ENCODE data around the gene MFSD11.

The MFSD11 gene

DNA sequence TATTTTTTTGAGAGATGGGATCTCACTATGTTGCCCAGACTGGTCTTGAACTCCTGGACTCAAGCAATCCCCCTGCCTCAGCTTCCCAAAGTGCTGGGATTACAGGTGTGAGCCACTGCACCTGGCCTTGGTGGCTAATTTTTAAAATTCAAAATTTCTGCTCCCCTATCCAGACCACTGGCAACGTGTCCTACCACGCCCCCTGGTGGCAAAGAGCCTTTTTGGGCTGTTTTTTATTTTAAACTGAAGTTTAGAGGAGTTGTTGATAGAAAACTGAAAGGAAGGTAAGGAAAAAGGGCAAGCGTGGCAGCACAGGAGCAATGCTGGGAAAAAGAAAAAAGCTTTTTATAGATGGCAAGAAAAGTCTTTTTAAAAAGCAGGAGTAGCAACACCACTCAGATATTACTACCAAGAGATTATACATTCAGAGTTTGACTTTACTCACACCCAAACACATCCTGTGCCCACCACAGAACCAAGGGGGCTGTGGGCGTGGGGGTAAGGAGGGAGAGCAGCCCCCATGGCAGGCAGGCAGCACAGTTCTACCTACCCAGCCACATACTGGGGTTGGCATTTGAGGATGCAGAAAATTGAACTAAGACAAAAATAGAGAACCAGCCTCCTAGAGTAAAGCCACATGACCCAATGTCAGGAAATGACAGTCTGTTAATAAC lies 23.0 kb upstream of the MFSD11 start:
- in situ Hi-C loops (cut with HindIII; ENCODE audit: low sequenced_read_pairs), result no loop called here
- H3K4me3 ChIP-seq (ENCODE audit: low read depth, low read length), result no peak overlapping the region
- TF ChIP-seq, protein P1, sequence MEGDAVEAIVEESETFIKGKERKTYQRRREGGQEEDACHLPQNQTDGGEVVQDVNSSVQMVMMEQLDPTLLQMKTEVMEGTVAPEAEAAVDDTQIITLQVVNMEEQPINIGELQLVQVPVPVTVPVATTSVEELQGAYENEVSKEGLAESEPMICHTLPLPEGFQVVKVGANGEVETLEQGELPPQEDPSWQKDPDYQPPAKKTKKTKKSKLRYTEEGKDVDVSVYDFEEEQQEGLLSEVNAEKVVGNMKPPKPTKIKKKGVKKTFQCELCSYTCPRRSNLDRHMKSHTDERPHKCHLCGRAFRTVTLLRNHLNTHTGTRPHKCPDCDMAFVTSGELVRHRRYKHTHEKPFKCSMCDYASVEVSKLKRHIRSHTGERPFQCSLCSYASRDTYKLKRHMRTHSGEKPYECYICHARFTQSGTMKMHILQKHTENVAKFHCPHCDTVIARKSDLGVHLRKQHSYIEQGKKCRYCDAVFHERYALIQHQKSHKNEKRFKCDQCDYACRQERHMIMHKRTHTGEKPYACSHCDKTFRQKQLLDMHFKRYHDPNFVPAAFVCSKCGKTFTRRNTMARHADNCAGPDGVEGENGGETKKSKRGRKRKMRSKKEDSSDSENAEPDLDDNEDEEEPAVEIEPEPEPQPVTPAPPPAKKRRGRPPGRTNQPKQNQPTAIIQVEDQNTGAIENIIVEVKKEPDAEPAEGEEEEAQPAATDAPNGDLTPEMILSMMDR (IDR thresholded peaks at IDR 0.05; ENCODE audit: low read depth, low read length), result peak; percentile 82
- peak; percentile 67 for DNase-seq (ENCODE audit: low read depth, low spot score)

DNA sequence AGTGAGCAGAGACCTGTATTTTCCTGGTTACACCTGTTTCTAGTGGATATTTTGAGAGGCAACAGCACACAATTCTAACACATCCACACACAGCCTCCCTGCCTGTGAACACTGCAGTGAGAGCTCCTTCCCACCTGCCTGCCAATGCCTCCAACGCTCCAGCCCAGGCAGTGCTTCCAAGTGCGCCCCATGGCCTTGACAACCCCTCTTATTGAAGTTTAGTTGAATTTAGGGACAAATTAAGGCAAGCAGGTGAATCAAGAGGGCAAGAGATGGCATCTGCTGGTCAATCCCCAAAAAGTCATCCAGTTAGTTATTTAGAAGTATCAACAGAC lies 22.5 kb upstream of the MFSD11 start:
- H3K4me3 ChIP-seq (ENCODE audit: low read depth, low read length), result no peak overlapping the region
- in situ Hi-C loops (cut with HindIII; ENCODE audit: low sequenced_read_pairs), result no loop called here
- no peak for DNase-seq (ENCODE audit: low read depth, low spot score)
- TF ChIP-seq, protein P1 (IDR thresholded peaks at IDR 0.05; ENCODE audit: low read depth, low read length), result no peak

DNA sequence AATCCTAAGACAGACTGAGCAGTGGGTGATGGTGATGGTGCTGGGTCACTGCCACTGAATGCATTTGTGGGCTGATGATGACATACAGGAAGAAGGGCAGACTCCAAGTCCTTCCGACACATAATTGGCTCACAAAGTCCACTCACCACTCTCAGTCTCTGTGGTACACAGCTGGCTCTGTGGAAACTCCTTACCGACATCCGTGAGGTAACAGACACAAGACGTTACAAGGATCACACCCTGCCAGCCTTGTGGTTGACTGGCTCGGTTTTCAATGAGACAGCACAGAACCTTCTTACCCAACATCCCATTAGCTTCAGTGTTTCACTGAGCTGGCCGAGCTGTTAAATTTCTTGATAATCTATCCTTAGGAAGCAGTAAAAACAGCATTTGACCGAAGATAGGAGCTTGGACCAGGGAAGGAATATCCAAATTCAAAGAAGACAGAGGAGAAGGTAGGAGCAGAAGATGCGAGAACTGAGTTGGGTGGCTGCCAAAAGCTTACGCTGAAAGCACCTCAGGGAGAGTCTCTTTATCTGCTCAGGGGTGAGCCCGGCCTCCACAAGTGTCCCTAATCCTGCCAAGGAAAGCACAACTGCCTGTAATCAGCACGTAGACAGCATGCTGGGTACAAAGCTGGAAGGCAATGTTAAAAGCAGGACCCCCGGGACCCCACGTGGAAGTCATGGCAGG lies 21.6 kb upstream of the MFSD11 start:
- in situ Hi-C loops (cut with HindIII; ENCODE audit: low sequenced_read_pairs), result no loop called here
- H3K4me3 ChIP-seq (ENCODE audit: low read depth, low read length), result no peak overlapping the region
- DNase-seq (ENCODE audit: low read depth, low spot score), result peak; percentile 98
- TF ChIP-seq, protein P1 (IDR thresholded peaks at IDR 0.05; ENCODE audit: low read depth, low read length), result no peak

DNA sequence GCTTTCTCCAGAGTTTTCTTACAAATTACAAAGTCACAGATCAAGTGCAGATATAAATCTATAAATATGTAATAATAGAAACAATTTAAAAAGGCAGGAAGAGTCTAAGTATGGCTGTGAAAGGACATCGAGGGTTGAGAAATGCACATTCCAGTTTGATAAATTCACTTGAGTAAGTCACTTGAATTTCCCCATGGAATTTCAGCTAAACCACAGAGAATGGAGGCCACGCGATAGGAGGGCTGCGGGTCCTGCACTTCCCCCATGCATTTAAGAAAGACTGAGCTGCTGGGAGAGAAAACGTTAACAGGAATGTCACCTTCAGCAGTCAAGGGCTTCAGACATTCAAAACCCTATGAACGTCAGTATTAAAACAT lies 21.1 kb upstream of the MFSD11 start:
- in situ Hi-C loops (cut with HindIII; ENCODE audit: low sequenced_read_pairs), result no loop called here
- TF ChIP-seq, protein P1 (IDR thresholded peaks at IDR 0.05; ENCODE audit: low read depth, low read length), result no peak
- peak; percentile 89 for DNase-seq (ENCODE audit: low read depth, low spot score)
- no peak overlapping the region for H3K4me3 ChIP-seq (ENCODE audit: low read depth, low read length)

DNA sequence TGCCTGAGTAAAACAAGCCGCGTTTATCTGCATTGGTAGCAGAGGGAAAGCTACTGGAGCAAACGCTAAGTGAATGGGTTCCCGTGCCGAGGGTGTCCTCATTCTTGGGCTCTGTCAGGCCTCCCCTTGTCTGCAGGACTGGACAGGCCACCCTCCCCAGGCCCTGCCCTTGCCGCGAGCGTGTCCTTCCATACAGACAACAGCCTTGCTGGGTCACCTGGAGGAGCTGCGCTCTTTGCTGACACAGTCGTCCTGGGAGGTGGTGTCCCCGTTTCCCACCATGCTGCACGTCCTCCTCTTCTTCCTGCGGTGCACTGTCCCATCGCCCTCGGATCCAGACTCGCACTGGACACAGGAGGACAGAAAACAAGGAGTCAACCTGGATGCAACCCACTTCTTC lies 19.4 kb upstream of the MFSD11 start:
- in situ Hi-C loops (cut with HindIII; ENCODE audit: low sequenced_read_pairs), result no loop called here
- TF ChIP-seq, protein P1 (IDR thresholded peaks at IDR 0.05; ENCODE audit: low read depth, low read length), result no peak
- DNase-seq (ENCODE audit: low read depth, low spot score), result no peak

DNA sequence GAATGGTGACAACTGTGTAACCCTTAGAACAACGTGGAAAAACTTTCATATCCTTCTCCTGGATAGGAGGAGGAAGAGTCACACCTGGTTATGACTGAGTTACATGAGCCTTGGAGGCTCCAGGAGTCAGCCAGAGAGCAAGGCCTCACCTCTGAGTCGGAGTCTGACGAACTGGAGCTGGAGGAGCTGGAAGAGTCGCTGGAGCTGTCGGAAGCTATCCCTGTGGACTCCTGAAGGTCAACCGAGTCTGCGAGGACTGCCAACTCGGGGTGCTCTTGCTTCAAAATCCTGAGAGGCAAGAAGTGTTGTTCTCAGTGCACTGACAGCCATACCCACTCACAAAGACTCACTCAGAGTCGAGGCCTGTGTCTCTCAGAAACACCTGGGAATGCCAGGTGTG lies 17.7 kb upstream of the MFSD11 start:
- no peak for DNase-seq (ENCODE audit: low read depth, low spot score)
- no peak overlapping the region for H3K4me3 ChIP-seq (ENCODE audit: low read depth, low read length)
- in situ Hi-C loops (cut with HindIII; ENCODE audit: low sequenced_read_pairs), result no loop called here
- TF ChIP-seq, protein P1 (IDR thresholded peaks at IDR 0.05; ENCODE audit: low read depth, low read length), result no peak

More for the DNA sequence above, 19.4 kb upstream of the MFSD11 start:
- no peak overlapping the region for H3K4me3 ChIP-seq (ENCODE audit: low read depth, low read length)

Measured in astrocyte of the spinal cord (primary cell).